K562 (cell line): Measurements from ENCODE around the gene RNPEPL1. TPM values are rescaled to one million over a fixed set of nuclear protein-coding genes. Genes with fewer than 3 reads are reported as not detected.

Experiments used
- ATF1 ChIP-seq, 2 experiments: fragments of 450-650 bp in 1 of 2; IDR thresholded peaks; 2 replicates each; pipeline ENCODE4 v1.6.1; 2016; ENCODE audit warnings: missing compliant biosample characterization in 1 of 2, missing genetic modification characterization in 1 of 2
- BACH1 ChIP-seq: fragments of 200-800 bp; sonication (Bioruptor generic); IDR thresholded peaks from 2 replicates; pipeline ENCODE4 v1.6.1; 2016; ENCODE audit warnings: missing genetic modification characterization, missing compliant biosample characterization
- CBX5 ChIP-seq: IDR thresholded peaks from 2 replicates; pipeline ENCODE4 v1.6.1; 2014; ENCODE audit warnings: low read depth, borderline replicate concordance
- CBX8 ChIP-seq: fragments of 200-600 bp; sonication (generic); IDR thresholded peaks from 2 replicates; pipeline ENCODE4 v1.6.1; 2012; ENCODE audit warnings: borderline replicate concordance, mixed run types, low read depth, mild to moderate bottlenecking, moderate library complexity, mixed read lengths, low read length, control low read depth, inconsistent platforms; ENCODE audit not compliant: poor library complexity, severe bottlenecking; ENCODE audit errors: extremely low read depth
- CTBP1 ChIP-seq: fragments of 450-650 bp; IDR thresholded peaks from 2 replicates; pipeline ENCODE4 v1.6.1; 2016; ENCODE audit warnings: borderline replicate concordance
- FOXA1 ChIP-seq: fragments of 450-650 bp; IDR thresholded peaks from 2 replicates; pipeline ENCODE4 v1.6.1; 2016; ENCODE audit warnings: mild to moderate bottlenecking, borderline replicate concordance
- FOXA3 ChIP-seq, 2 experiments: fragments of 450-650 bp in 1 of 2; sonication (generic) in 1 of 2; formaldehyde crosslinking; IDR thresholded peaks in 1 of 2; conservative IDR thresholded peaks in 1 of 2; 2 replicates each; pipeline versions ENCODE4 v1.4.0 to v1.8.0; 2020 to 2022; ENCODE audit warnings: mild to moderate bottlenecking in 2 of 2, missing genetic modification reagents in 1 of 2
- HIVEP1 ChIP-seq: fragments of 250-450 bp; sonication (Bioruptor Pico); IDR thresholded peaks from 2 replicates; pipeline ENCODE4 v1.4.0; 2020; ENCODE audit warnings: mild to moderate bottlenecking
- TCF3 ChIP-seq: sonication (generic); formaldehyde crosslinking; IDR thresholded peaks from 2 replicates; pipeline ENCODE4 v1.4.0; 2020; ENCODE audit warnings: mild to moderate bottlenecking, missing genetic modification reagents
- XRCC5 ChIP-seq: fragments of 200-400 bp; formaldehyde crosslinking; IDR thresholded peaks from 2 replicates; pipeline ENCODE4 v1.6.1; 2017; ENCODE audit warnings: low read depth, mild to moderate bottlenecking, low read length
- polyA plus RNA-seq, 8 experiments: library from polyadenylated mRNA; depleted of rRNA in 4 of 8; stranded (reverse) in 5 of 8; unstranded in 3 of 8; fragments of >200 nt; fragmentation: Nextera tagmentation in 2 of 8; fragmentation: Illumina TruSeq in 1 of 8; extraction: Ambion mirVana in 2 of 8; extraction: Trizol in 1 of 8; gene quantifications; 2 replicates each; pipeline versions ENCODE4 v1.2.1 to v1.2.3, GENCODE V29; 2011 to 2014; ENCODE audit warnings: inconsistent platforms in 1 of 8, missing spikeins in 1 of 8
- total RNA-seq, 7 experiments: library from RNA; depleted of rRNA in 6 of 7; stranded (reverse); fragments of >200 nt in 6 of 7; fragmentation: Illumina TruSeq in 2 of 7; extraction: Trizol in 2 of 7; gene quantifications; 2 replicates each; pipeline versions ENCODE4 v1.2.1 to v1.2.3, GENCODE V29; 2011 to 2021; ENCODE audit warnings: low replicate concordance in 1 of 7
- TF ChIP-seq, protein P1 (sequence below), 2 experiments: IDR thresholded peaks; 2 replicates each; pipeline ENCODE4 v1.6.1; 2012; ENCODE audit warnings: improper control_type of control experiment in 2 of 2, low read depth in 2 of 2, low read length in 2 of 2, borderline replicate concordance in 1 of 2
- TF ChIP-seq, protein P2 (sequence below): fragments of 200-600 bp; sonication (generic); IDR thresholded peaks from one replicate; pipeline ENCODE4 v1.6.1; 2012; ENCODE audit warnings: mild to moderate bottlenecking, low read depth, low read length, inconsistent platforms

The RNPEPL1 gene
- total and polyA plus RNA-seq, 9 of the 15 experiments (the other 6 are each of a cell fraction or from before 2014, with no cell fraction given) = 0.07 to 38.7 (median 5.6) TPM

- TF ChIP-seq, protein P1, sequence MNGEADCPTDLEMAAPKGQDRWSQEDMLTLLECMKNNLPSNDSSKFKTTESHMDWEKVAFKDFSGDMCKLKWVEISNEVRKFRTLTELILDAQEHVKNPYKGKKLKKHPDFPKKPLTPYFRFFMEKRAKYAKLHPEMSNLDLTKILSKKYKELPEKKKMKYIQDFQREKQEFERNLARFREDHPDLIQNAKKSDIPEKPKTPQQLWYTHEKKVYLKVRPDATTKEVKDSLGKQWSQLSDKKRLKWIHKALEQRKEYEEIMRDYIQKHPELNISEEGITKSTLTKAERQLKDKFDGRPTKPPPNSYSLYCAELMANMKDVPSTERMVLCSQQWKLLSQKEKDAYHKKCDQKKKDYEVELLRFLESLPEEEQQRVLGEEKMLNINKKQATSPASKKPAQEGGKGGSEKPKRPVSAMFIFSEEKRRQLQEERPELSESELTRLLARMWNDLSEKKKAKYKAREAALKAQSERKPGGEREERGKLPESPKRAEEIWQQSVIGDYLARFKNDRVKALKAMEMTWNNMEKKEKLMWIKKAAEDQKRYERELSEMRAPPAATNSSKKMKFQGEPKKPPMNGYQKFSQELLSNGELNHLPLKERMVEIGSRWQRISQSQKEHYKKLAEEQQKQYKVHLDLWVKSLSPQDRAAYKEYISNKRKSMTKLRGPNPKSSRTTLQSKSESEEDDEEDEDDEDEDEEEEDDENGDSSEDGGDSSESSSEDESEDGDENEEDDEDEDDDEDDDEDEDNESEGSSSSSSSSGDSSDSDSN (IDR thresholded peaks at IDR 0.05; ENCODE audit: borderline replicate concordance in 1 of 2, low read depth in 2 of 2, low read length in 2 of 2) = 0 out of 4 replicates have a peak, but pooled peaks of 1 of the 2 experiments have one; percentile 50
- peak; percentile 90 for TF ChIP-seq TCF3 (CRISPR knock-in tag)
- no peak for TF ChIP-seq XRCC5
- no peak for TF ChIP-seq CBX8
- TF ChIP-seq HIVEP1 (CRISPR knock-in tag) = peak; percentile 9; the same call in 1 of the 2 replicates
- no peak for TF ChIP-seq CBX5
- TF ChIP-seq CTBP1 = peak; percentile 98
- TF ChIP-seq FOXA3 (CRISPR knock-in tag; conservative IDR thresholded peaks at IDR 0.05 in 1 of 2, IDR thresholded peaks at IDR 0.05 in 1 of 2) = peak in 1 of 2 experiments; percentile 55; a peak in 1 of 4 replicates
- TF ChIP-seq FOXA1 = no peak
- TF ChIP-seq, protein P2, sequence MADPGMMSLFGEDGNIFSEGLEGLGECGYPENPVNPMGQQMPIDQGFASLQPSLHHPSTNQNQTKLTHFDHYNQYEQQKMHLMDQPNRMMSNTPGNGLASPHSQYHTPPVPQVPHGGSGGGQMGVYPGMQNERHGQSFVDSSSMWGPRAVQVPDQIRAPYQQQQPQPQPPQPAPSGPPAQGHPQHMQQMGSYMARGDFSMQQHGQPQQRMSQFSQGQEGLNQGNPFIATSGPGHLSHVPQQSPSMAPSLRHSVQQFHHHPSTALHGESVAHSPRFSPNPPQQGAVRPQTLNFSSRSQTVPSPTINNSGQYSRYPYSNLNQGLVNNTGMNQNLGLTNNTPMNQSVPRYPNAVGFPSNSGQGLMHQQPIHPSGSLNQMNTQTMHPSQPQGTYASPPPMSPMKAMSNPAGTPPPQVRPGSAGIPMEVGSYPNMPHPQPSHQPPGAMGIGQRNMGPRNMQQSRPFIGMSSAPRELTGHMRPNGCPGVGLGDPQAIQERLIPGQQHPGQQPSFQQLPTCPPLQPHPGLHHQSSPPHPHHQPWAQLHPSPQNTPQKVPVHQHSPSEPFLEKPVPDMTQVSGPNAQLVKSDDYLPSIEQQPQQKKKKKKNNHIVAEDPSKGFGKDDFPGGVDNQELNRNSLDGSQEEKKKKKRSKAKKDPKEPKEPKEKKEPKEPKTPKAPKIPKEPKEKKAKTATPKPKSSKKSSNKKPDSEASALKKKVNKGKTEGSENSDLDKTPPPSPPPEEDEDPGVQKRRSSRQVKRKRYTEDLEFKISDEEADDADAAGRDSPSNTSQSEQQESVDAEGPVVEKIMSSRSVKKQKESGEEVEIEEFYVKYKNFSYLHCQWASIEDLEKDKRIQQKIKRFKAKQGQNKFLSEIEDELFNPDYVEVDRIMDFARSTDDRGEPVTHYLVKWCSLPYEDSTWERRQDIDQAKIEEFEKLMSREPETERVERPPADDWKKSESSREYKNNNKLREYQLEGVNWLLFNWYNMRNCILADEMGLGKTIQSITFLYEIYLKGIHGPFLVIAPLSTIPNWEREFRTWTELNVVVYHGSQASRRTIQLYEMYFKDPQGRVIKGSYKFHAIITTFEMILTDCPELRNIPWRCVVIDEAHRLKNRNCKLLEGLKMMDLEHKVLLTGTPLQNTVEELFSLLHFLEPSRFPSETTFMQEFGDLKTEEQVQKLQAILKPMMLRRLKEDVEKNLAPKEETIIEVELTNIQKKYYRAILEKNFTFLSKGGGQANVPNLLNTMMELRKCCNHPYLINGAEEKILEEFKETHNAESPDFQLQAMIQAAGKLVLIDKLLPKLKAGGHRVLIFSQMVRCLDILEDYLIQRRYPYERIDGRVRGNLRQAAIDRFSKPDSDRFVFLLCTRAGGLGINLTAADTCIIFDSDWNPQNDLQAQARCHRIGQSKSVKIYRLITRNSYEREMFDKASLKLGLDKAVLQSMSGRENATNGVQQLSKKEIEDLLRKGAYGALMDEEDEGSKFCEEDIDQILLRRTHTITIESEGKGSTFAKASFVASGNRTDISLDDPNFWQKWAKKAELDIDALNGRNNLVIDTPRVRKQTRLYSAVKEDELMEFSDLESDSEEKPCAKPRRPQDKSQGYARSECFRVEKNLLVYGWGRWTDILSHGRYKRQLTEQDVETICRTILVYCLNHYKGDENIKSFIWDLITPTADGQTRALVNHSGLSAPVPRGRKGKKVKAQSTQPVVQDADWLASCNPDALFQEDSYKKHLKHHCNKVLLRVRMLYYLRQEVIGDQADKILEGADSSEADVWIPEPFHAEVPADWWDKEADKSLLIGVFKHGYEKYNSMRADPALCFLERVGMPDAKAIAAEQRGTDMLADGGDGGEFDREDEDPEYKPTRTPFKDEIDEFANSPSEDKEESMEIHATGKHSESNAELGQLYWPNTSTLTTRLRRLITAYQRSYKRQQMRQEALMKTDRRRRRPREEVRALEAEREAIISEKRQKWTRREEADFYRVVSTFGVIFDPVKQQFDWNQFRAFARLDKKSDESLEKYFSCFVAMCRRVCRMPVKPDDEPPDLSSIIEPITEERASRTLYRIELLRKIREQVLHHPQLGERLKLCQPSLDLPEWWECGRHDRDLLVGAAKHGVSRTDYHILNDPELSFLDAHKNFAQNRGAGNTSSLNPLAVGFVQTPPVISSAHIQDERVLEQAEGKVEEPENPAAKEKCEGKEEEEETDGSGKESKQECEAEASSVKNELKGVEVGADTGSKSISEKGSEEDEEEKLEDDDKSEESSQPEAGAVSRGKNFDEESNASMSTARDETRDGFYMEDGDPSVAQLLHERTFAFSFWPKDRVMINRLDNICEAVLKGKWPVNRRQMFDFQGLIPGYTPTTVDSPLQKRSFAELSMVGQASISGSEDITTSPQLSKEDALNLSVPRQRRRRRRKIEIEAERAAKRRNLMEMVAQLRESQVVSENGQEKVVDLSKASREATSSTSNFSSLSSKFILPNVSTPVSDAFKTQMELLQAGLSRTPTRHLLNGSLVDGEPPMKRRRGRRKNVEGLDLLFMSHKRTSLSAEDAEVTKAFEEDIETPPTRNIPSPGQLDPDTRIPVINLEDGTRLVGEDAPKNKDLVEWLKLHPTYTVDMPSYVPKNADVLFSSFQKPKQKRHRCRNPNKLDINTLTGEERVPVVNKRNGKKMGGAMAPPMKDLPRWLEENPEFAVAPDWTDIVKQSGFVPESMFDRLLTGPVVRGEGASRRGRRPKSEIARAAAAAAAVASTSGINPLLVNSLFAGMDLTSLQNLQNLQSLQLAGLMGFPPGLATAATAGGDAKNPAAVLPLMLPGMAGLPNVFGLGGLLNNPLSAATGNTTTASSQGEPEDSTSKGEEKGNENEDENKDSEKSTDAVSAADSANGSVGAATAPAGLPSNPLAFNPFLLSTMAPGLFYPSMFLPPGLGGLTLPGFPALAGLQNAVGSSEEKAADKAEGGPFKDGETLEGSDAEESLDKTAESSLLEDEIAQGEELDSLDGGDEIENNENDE = no peak
- TF ChIP-seq ATF1 (CRISPR knock-in tag; IDR thresholded peaks at IDR 0.05) = no peak
- peak; percentile 50 for TF ChIP-seq ATF1 (tag; IDR thresholded peaks at IDR 0.05)
- TF ChIP-seq BACH1 (tag) = peak; percentile 64
These were observed 2.7 kb upstream of the RNPEPL1 start (continued) for GRCh38 chr2:240565333-240566202.
